ENCODE data around the gene ZNF771. TPM values are rescaled to one million over a fixed set of nuclear protein-coding genes. Genes with fewer than 3 reads are reported as not detected.

The ZNF771 gene
- total RNA-seq, 1 experiment from 2014 or later: 11.0 TPM

- TF ChIP-seq ZNF274 (IDR thresholded peaks at IDR 0.05; ENCODE audit: low read depth, low read length): no peak
- TF ChIP-seq CEBPB (IDR thresholded peaks at IDR 0.05; ENCODE audit: low read depth): no peak
- TF ChIP-seq JUND (IDR thresholded peaks at IDR 0.05): no peak
- TF ChIP-seq EGR1 (IDR thresholded peaks at IDR 0.05; ENCODE audit: low read depth): no peak
- no peak for TF ChIP-seq SIN3A (IDR thresholded peaks at IDR 0.05; ENCODE audit: low read depth)
- no peak for TF ChIP-seq TCF7L2 (IDR thresholded peaks at IDR 0.05; ENCODE audit: borderline replicate concordance, extremely low read depth, insufficient read depth, insufficient read length)
- TF ChIP-seq SP1 (IDR thresholded peaks at IDR 0.05; ENCODE audit: low read depth): no peak
- no peak for TF ChIP-seq ELF1 (IDR thresholded peaks at IDR 0.05; ENCODE audit: borderline replicate concordance, low read depth)
- no peak for TF ChIP-seq REST (IDR thresholded peaks at IDR 0.05; ENCODE audit: low read depth)
- TF ChIP-seq MAX (IDR thresholded peaks at IDR 0.05): peak; percentile 72
Measured at GRCh38 chr16:30430428-30430970, 23.1 kb downstream of the ZNF771 start (continued).

GRCh38 chr16:30434852-30435251, 27.4 kb downstream of the ZNF771 start:
- ChIA-PET RAD21 (ENCODE audit: low non-redundant PET in 1 of 2, low total read pairs in 2 of 2, uncharacterized antibody in 2 of 2, unreplicated experiment in 2 of 2) (interaction anchor here in 1 of 2 experiments (0.7 kb wide), 1 partner anchor 27 kb away, joined by 4 read pairs; no protein-coding TSS in a partner anchor), CTCF (no interaction called here), POLR2A (no interaction called here)
- no peak overlapping the region for H3K9ac ChIP-seq (ENCODE audit: low read length)
- H3K27me3 ChIP-seq (ENCODE audit: insufficient read depth, low read length): no peaks in the 10 kb centered on the region
- no peak overlapping the region for H3K4me3 ChIP-seq (replicated peaks in 1 of 2; ENCODE audit: low read depth in 1 of 2, low read length in 2 of 2)
- ATAC-seq (no peak), DNase-seq (ENCODE audit: low read depth, low spot score) (no peak)
- no peaks in the 10 kb centered on the region for H4K20me1 ChIP-seq (ENCODE audit: insufficient read depth)
- no peak overlapping the region for H3K4me2 ChIP-seq (ENCODE audit: low read length)
- H3K4me1 ChIP-seq (ENCODE audit: control insufficient read depth in 1 of 2, insufficient read depth in 2 of 2, low read length in 2 of 2): peaks cover 6 to 8% of the 10 kb centered on the region in 2 experiments
- no peaks in the 10 kb centered on the region for H3K9me2 ChIP-seq (ENCODE audit: insufficient read depth)
- BruUV-seq (replicated peaks): no TSS peak
- no peaks in the 10 kb centered on the region for H3K36me3 ChIP-seq (ENCODE audit: control insufficient read depth in 1 of 2, insufficient read depth in 2 of 2, low read length in 2 of 2)
- H2AFZ ChIP-seq (ENCODE audit: low read depth, low read length, poor library complexity, severe bottlenecking): no peak overlapping the region
- H3K27ac ChIP-seq (ENCODE audit: low read depth, low read length): no peak overlapping the region
- intact Hi-C loops (cut with micrococcal nuclease): loop anchor here (5.0 kb wide), 3 partner anchors 92 to 192 kb away; partner anchors contain the start of gene ZNF768
- peaks cover under 1% of the 10 kb centered on the region; the same call in 1 of the 2 replicates for H3K79me2 ChIP-seq (ENCODE audit: insufficient read depth, low read length)
- no peaks in the 10 kb centered on the region for H3K9me3 ChIP-seq (ENCODE audit: control insufficient read depth in 1 of 2, insufficient read depth in 1 of 2, low read depth in 1 of 2, low read length in 2 of 2)
- TF ChIP-seq FOSL1 (IDR thresholded peaks at IDR 0.05; ENCODE audit: low read depth) (no peak), CTCF (IDR thresholded peaks at IDR 0.05 in 2 of 3, conservative IDR thresholded peaks at IDR 0.05 in 1 of 3; ENCODE audit: borderline replicate concordance in 1 of 3, insufficient read depth in 1 of 3, low read depth in 2 of 3, low read length in 2 of 3) (no peak), EZH2phosphoT487 (IDR thresholded peaks at IDR 0.05; ENCODE audit: borderline replicate concordance) (no peak), TCF7L2 (IDR thresholded peaks at IDR 0.05; ENCODE audit: borderline replicate concordance, extremely low read depth, insufficient read depth, insufficient read length) (no peak), EGR1 (IDR thresholded peaks at IDR 0.05; ENCODE audit: low read depth) (no peak), SIN3A (IDR thresholded peaks at IDR 0.05; ENCODE audit: low read depth) (no peak), YY1 (IDR thresholded peaks at IDR 0.05; ENCODE audit: extremely low read depth, insufficient replicate concordance, low read depth, low read length) (no peak), CBX3 (IDR thresholded peaks at IDR 0.05; ENCODE audit: low read depth) (no peak), ZBTB33 (IDR thresholded peaks at IDR 0.05; ENCODE audit: extremely low read depth, insufficient replicate concordance, low read length) (no peak), JUND (IDR thresholded peaks at IDR 0.05) (no peak), POLR2A (IDR thresholded peaks at IDR 0.05; ENCODE audit: borderline replicate concordance, extremely low read depth, insufficient read depth, insufficient read length) (no peak), ZFX (IDR thresholded peaks at IDR 0.05) (no peak), ZNF274 (IDR thresholded peaks at IDR 0.05; ENCODE audit: low read depth, low read length) (no peak)
